Measurements from ENCODE around the gene AGBL4.
"Not testable (repeated sequence)": the region's sequence is repeated elsewhere in the genome, so short reads cannot be mapped to it uniquely, and the experiment has no call there.

The AGBL4 gene

GRCh38 chr1:49306507-49307070 is 717.2 kb downstream of the AGBL4 start:
- DNase-seq (ENCODE audit: low spot score): no peak

- not testable (repeated sequence) for DNase-seq (ENCODE audit: low spot score)
Measured at GRCh38 chr1:49302400-49302799, 721.4 kb downstream of the AGBL4 start.

GRCh38 chr1:49298304-49298703 is 725.5 kb downstream of the AGBL4 start:
- no peak for DNase-seq (ENCODE audit: low spot score)

- DNase-seq (ENCODE audit: low spot score): no peak
Measured at GRCh38 chr1:49297783-49298182, 726.0 kb downstream of the AGBL4 start.

- DNase-seq (ENCODE audit: low spot score): no peak
Measured at GRCh38 chr1:49294539-49294938, 729.2 kb downstream of the AGBL4 start.

- no peak for DNase-seq (ENCODE audit: low spot score)
Measured at GRCh38 chr1:49293016-49293415, 730.7 kb downstream of the AGBL4 start.

- DNase-seq (ENCODE audit: low spot score): peak; percentile 12
Measured at GRCh38 chr1:49257211-49258049, 766.3 kb downstream of the AGBL4 start.

- no peak for DNase-seq (ENCODE audit: low spot score)
Measured at GRCh38 chr1:49252917-49253316, 770.8 kb downstream of the AGBL4 start.

- no peak for DNase-seq (ENCODE audit: low spot score)
Measured at GRCh38 chr1:49251019-49251784, 772.6 kb downstream of the AGBL4 start.

- DNase-seq (ENCODE audit: low spot score): no peak
Measured at GRCh38 chr1:49240709-49241221, 783.0 kb downstream of the AGBL4 start.

GRCh38 chr1:49234988-49235387 is 788.8 kb downstream of the AGBL4 start:
- DNase-seq (ENCODE audit: low spot score): no peak

GRCh38 chr1:49229555-49229954 is 794.2 kb downstream of the AGBL4 start:
- DNase-seq (ENCODE audit: low spot score): peak; percentile 96

GRCh38 chr1:49226758-49227157 is 797.0 kb downstream of the AGBL4 start:
- peak; percentile 71 for DNase-seq (ENCODE audit: low spot score)

- peak; percentile 66 for DNase-seq (ENCODE audit: low spot score)
Measured at GRCh38 chr1:49225464-49225863, 798.3 kb downstream of the AGBL4 start.

GRCh38 chr1:49213301-49213700 is 810.5 kb downstream of the AGBL4 start:
- DNase-seq (ENCODE audit: low spot score): no peak

- DNase-seq (ENCODE audit: low spot score): peak; percentile 19
Measured at GRCh38 chr1:49208712-49209111, 815.0 kb downstream of the AGBL4 start.

- no peak for DNase-seq (ENCODE audit: low spot score)
Measured at GRCh38 chr1:49204720-49205119, 819.0 kb downstream of the AGBL4 start.

- no peak for DNase-seq (ENCODE audit: low spot score)
Measured at GRCh38 chr1:49200738-49201137, 823.0 kb downstream of the AGBL4 start.

GRCh38 chr1:49199564-49199963 is 824.2 kb downstream of the AGBL4 start:
- DNase-seq (ENCODE audit: low spot score): peak; percentile 25

- peak; percentile 90 for DNase-seq (ENCODE audit: low spot score)
Measured at GRCh38 chr1:49197081-49197480, 826.7 kb downstream of the AGBL4 start.

- no peak for DNase-seq (ENCODE audit: low spot score)
Measured at GRCh38 chr1:49190138-49190537, 833.6 kb downstream of the AGBL4 start.

GRCh38 chr1:49187056-49187455 is 836.7 kb downstream of the AGBL4 start:
- DNase-seq (ENCODE audit: low spot score): no peak
